ENCODE data around the gene ANKDD1A. TPM values are rescaled to one million over a fixed set of nuclear protein-coding genes. Genes with fewer than 3 reads are reported as not detected.

Gene ANKDD1A
- total and polyA plus RNA-seq, 4 donors = 9.8 to 21.0 (median 11.4) TPM

DNA sequence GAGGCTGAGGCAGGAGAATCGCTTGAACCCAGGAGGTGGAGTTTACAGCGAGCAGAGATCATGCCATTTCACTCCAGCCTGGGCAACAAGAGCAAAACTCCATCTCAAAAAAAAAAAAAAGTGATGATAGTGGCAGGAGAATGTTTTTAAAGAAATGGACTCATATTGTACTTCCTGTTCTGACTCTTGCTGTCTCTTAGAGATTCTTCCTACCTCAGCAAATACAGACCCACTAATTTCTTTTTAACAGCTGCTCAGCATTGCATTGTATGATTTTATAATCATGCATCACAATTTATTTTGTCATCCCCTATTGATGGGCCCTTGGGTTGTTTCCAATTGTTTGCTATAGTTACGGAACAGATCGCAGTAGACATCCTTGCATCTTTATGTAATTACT, 8.8 kb upstream of the ANKDD1A start:
- Histone ChIP-seq H3K27ac (ENCODE audit: low read depth, low read length) (no peak overlapping the region), H3K9me3 (ENCODE audit: control insufficient read depth, insufficient read depth, low read length) (peaks cover 5% of the 10 kb centered on the region), H3K4me3 (ENCODE audit: low read depth, low read length) (no peak overlapping the region), H3K36me3 (ENCODE audit: control insufficient read depth, insufficient read depth, low read length) (no peaks in the 10 kb centered on the region), H3K27me3 (ENCODE audit: control insufficient read depth, insufficient read depth, low read length) (no peaks in the 10 kb centered on the region), H3K4me1 (ENCODE audit: control insufficient read depth, insufficient read depth, low read length) (peaks cover 4% of the 10 kb centered on the region)
- no CpG with 5 or more reads among the region's 4 CpGs for WGBS (ENCODE audit: insufficient coverage)
- DNase-seq (ENCODE audit: low read depth in 4 of 6, low spot score in 6 of 6) = no peak

- DNase-seq (ENCODE audit: low read depth in 4 of 6, low spot score in 6 of 6) = no peak
- H3K27me3 ChIP-seq (ENCODE audit: control insufficient read depth, insufficient read depth, low read length) = no peaks in the 10 kb centered on the region
- H3K27ac ChIP-seq (ENCODE audit: low read depth, low read length) = no peak overlapping the region
- H3K36me3 ChIP-seq (ENCODE audit: control insufficient read depth, insufficient read depth, low read length) = no peaks in the 10 kb centered on the region
- no peak overlapping the region for H3K4me3 ChIP-seq (ENCODE audit: low read depth, low read length)
- peaks cover 5% of the 10 kb centered on the region for H3K9me3 ChIP-seq (ENCODE audit: control insufficient read depth, insufficient read depth, low read length)
- H3K4me1 ChIP-seq (ENCODE audit: control insufficient read depth, insufficient read depth, low read length) = peaks cover 4% of the 10 kb centered on the region
- no CpG with 5 or more reads among the region's 4 CpGs for WGBS (ENCODE audit: insufficient coverage)
Observed at GRCh38 chr15:64903326-64903950, 8.3 kb upstream of the ANKDD1A start.

DNA sequence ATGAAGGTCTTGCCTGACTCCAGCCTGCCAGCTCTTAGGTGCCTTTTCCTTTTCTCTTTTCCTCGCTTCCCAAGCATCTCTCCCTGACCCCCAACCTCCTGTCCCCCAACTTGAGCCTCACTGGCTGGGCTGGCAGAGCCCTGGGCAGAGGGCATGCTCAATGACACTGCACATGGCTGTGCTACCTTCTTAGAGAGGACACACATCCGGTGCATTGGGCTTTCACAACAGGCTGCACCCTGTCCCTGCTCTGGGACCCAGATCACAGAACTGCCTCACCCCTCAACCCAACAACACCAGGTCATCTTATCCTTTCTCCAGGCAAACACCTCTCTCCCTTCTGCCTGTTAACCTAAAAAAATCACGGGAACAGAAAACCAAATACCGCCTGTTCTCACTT, 7.5 kb upstream of the ANKDD1A start:
- DNase-seq (ENCODE audit: low read depth in 4 of 6, low spot score in 6 of 6) = no peak
- peaks cover 4% of the 10 kb centered on the region for H3K4me1 ChIP-seq (ENCODE audit: control insufficient read depth, insufficient read depth, low read length)
- H3K4me3 ChIP-seq (ENCODE audit: low read depth, low read length) = no peak overlapping the region
- H3K9me3 ChIP-seq (ENCODE audit: control insufficient read depth, insufficient read depth, low read length) = peaks cover 5% of the 10 kb centered on the region
- H3K27ac ChIP-seq (ENCODE audit: low read depth, low read length) = no peak overlapping the region
- H3K27me3 ChIP-seq (ENCODE audit: control insufficient read depth, insufficient read depth, low read length) = no peaks in the 10 kb centered on the region
- no peaks in the 10 kb centered on the region for H3K36me3 ChIP-seq (ENCODE audit: control insufficient read depth, insufficient read depth, low read length)
- 95% methylated on average over 2 of the region's 4 CpGs for WGBS (ENCODE audit: insufficient coverage)

- 13% methylated on average over 23 of the region's 30 CpGs for whole genome bisulfite sequencing (ENCODE audit: insufficient coverage)
- Histone ChIP-seq H3K27ac (ENCODE audit: low read depth, low read length) (peak overlapping the region; percentile 10), H3K9me3 (ENCODE audit: control insufficient read depth, insufficient read depth, low read length) (peaks cover 5% of the 10 kb centered on the region), H3K27me3 (ENCODE audit: control insufficient read depth, insufficient read depth, low read length) (no peaks in the 10 kb centered on the region), H3K4me1 (ENCODE audit: control insufficient read depth, insufficient read depth, low read length) (peaks cover 4% of the 10 kb centered on the region), H3K4me3 (ENCODE audit: low read depth, low read length) (peak overlapping the region; percentile 16), H3K36me3 (ENCODE audit: control insufficient read depth, insufficient read depth, low read length) (no peaks in the 10 kb centered on the region)
- peak in 2 of 6 donors; percentile 65 to 82 for DNase-seq (ENCODE audit: low read depth in 4 of 6, low spot score in 6 of 6)
Observed at GRCh38 chr15:64905119-64905831, 6.4 kb upstream of the ANKDD1A start.

- H3K4me3 ChIP-seq (ENCODE audit: low read depth, low read length) = no peak overlapping the region
- no peaks in the 10 kb centered on the region for H3K36me3 ChIP-seq (ENCODE audit: control insufficient read depth, insufficient read depth, low read length)
- DNase-seq (ENCODE audit: low read depth in 4 of 6, low spot score in 6 of 6) = no peak
- H3K27me3 ChIP-seq (ENCODE audit: control insufficient read depth, insufficient read depth, low read length) = no peaks in the 10 kb centered on the region
- H3K4me1 ChIP-seq (ENCODE audit: control insufficient read depth, insufficient read depth, low read length) = peaks cover 4% of the 10 kb centered on the region
- H3K9me3 ChIP-seq (ENCODE audit: control insufficient read depth, insufficient read depth, low read length) = peaks cover 5% of the 10 kb centered on the region
- WGBS (ENCODE audit: insufficient coverage) = 82% methylated on average over 8 of the region's 9 CpGs
- H3K27ac ChIP-seq (ENCODE audit: low read depth, low read length) = no peak overlapping the region
Observed at GRCh38 chr15:64905941-64906340, 5.8 kb upstream of the ANKDD1A start.

DNA sequence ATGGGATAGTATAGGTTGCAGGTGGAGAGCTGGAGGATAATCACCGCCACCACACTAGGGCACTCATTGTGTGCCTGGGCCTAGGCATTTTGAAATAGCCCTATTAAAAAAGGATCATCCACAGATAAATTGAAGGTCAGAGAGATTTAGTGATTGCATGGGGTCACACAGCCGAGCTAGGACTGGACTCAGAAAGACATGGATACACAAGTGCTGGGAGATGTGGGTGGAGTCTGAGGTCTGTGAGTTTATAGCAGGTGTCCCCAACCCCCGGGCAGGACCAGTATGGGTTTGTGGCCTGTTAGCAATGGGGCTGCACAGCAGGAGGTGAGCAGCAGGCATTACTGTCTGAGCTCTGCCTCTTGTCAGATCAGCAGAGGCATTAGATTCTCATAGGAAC, 5.3 kb upstream of the ANKDD1A start:
- peaks cover 7% of the 10 kb centered on the region for H3K4me1 ChIP-seq (ENCODE audit: control insufficient read depth, insufficient read depth, low read length)
- no peak overlapping the region for H3K27ac ChIP-seq (ENCODE audit: low read depth, low read length)
- 93% methylated on average over 2 of the region's 3 CpGs for WGBS (ENCODE audit: insufficient coverage)
- no peak for DNase-seq (ENCODE audit: low read depth in 4 of 6, low spot score in 6 of 6)
- peaks cover 3% of the 10 kb centered on the region for H3K9me3 ChIP-seq (ENCODE audit: control insufficient read depth, insufficient read depth, low read length)
- peaks cover under 1% of the 10 kb centered on the region for H3K27me3 ChIP-seq (ENCODE audit: control insufficient read depth, insufficient read depth, low read length)
- H3K36me3 ChIP-seq (ENCODE audit: control insufficient read depth, insufficient read depth, low read length) = no peaks in the 10 kb centered on the region
- H3K4me3 ChIP-seq (ENCODE audit: low read depth, low read length) = no peak overlapping the region

DNA sequence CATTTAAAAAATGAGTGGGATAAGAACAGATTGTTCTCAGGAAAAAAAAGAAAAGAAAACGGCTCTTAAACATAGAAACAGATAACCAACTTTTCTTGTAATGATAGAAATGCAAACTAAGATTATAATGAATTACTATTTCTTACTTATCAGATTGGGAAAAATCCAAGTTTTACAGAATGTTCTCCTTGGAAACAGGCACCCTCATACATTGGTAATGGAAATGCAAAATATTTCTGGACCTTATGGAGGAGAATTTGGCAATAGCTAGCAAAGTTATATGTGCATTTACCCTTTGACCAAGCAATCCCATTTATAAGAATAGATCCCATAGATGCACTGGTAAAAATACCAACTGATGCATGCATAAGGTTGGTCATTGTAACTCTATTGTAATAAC, 3.7 kb upstream of the ANKDD1A start:
- Histone ChIP-seq H3K27me3 (ENCODE audit: control insufficient read depth, insufficient read depth, low read length) (peaks cover 8% of the 10 kb centered on the region), H3K4me1 (ENCODE audit: control insufficient read depth, insufficient read depth, low read length) (peaks cover 16% of the 10 kb centered on the region), H3K4me3 (ENCODE audit: low read depth, low read length) (no peak overlapping the region), H3K9me3 (ENCODE audit: control insufficient read depth, insufficient read depth, low read length) (no peaks in the 10 kb centered on the region), H3K36me3 (ENCODE audit: control insufficient read depth, insufficient read depth, low read length) (no peaks in the 10 kb centered on the region), H3K27ac (ENCODE audit: low read depth, low read length) (no peak overlapping the region)
- WGBS (ENCODE audit: insufficient coverage) = no CpG with 5 or more reads among the region's 1 CpG
- DNase-seq (ENCODE audit: low read depth in 4 of 6, low spot score in 6 of 6) = no peak

DNA sequence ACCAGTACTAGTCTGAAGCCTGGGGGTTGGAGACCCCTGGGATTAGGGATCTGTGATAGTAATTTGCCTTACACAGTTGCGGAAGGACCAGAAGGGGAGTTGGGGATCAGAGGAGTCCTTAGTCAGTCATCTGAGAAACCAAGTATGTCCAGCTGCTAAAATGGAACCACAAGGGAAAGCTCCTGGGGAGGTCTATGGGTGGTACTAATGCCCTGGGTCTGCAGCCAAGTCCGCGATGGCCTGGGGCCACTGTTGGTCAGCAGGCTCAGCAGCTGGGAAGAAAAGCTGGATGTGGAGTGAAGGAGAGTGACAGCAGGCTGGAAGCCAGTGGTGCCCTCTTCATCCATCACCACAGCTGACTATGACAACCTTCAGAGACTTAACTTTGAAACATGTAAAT, 2.2 kb upstream of the ANKDD1A start:
- H3K9me3 ChIP-seq (ENCODE audit: control insufficient read depth, insufficient read depth, low read length) = no peaks in the 10 kb centered on the region
- peaks cover 11% of the 10 kb centered on the region for H3K27me3 ChIP-seq (ENCODE audit: control insufficient read depth, insufficient read depth, low read length)
- H3K4me3 ChIP-seq (ENCODE audit: low read depth, low read length) = no peak overlapping the region
- no peaks in the 10 kb centered on the region for H3K36me3 ChIP-seq (ENCODE audit: control insufficient read depth, insufficient read depth, low read length)
- peaks cover 16% of the 10 kb centered on the region for H3K4me1 ChIP-seq (ENCODE audit: control insufficient read depth, insufficient read depth, low read length)
- H3K27ac ChIP-seq (ENCODE audit: low read depth, low read length) = no peak overlapping the region
- no peak for DNase-seq (ENCODE audit: low read depth in 4 of 6, low spot score in 6 of 6)
- WGBS (ENCODE audit: insufficient coverage) = 90% methylated on average over 2 of the region's 3 CpGs

DNA sequence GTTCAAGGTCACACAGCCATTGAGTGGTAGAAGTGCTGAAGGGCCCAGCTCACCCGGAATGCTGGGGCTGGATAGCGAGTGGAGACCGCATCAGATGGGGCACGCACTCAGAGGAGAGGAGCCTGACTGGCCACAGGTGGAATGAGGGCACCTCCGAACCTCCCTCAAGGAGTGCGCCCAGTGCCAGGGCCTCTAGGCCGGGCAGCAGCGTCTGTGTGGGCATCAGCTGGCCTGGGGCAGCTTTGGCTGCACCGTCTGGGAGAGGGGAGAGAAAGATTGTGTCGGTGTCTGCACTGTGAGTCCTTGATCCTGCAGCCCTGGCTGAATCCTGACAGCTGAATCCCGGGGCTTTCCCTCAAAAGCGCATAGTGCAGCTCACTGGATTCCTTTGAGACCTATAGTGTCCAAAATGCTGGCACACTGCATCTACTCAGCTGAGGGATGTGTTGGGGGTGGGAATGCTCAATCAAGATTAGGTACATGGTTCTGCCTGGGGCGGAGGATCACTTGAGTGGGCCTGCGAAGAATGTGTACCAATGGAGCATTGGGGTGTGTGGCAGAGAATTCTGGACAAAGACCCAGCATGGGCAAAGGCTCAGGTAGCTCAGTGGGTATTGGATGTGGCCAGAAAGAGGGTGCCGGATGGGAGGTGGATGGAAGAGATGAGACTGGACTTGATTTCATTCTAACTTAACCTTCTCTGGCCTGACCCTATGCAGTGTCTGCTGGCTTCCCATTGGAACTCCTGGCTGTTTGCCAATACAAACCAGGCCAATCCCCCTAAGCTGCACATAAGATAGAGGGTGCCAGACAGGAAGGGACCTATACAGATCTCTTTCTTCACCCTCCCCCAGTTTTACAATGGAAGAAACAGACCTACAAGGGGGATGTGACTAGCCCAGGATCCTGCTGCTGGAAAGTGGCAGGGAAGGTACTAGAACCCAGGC, 950 bp downstream of the ANKDD1A start:
- peaks cover 2% of the 10 kb centered on the region for H3K36me3 ChIP-seq (ENCODE audit: control insufficient read depth, insufficient read depth, low read length)
- peaks cover 16% of the 10 kb centered on the region for H3K27me3 ChIP-seq (ENCODE audit: control insufficient read depth, insufficient read depth, low read length)
- peak overlapping the region; percentile 50 for H3K4me3 ChIP-seq (ENCODE audit: low read depth, low read length)
- WGBS (ENCODE audit: insufficient coverage) = 75% methylated on average over 15 of the region's 15 CpGs
- peak in 1 of 6 donors; percentile 9 for DNase-seq (ENCODE audit: low read depth in 4 of 6, low spot score in 6 of 6)
- H3K9me3 ChIP-seq (ENCODE audit: control insufficient read depth, insufficient read depth, low read length) = no peaks in the 10 kb centered on the region
- H3K27ac ChIP-seq (ENCODE audit: low read depth, low read length) = no peak overlapping the region
- peaks cover 19% of the 10 kb centered on the region for H3K4me1 ChIP-seq (ENCODE audit: control insufficient read depth, insufficient read depth, low read length)

All from spinal cord (tissue), 10 donors.